Upper lobe of left lung (tissue), 4 donors: ENCODE data around the gene MALRD1.

Source experiments
- CTCF ChIP-seq, 6 experiments: fragments of 450-650 bp in 4 of 6; fragments of 200-600 bp in 2 of 6; sonication (generic) in 2 of 6; IDR thresholded peaks; one replicate each; pipeline ENCODE4 v1.5.1; 2016 to 2019; ENCODE audit warnings: antibody characterized with exemption in 6 of 6
- POLR2A ChIP-seq, 4 donors: fragments of 450-650 bp; IDR thresholded peaks; one replicate each; pipeline ENCODE4 v1.5.1; 2016 to 2017; ENCODE audit warnings: antibody characterized with exemption in 4 of 4, mild to moderate bottlenecking in 2 of 4
- POLR2AphosphoS5 ChIP-seq, 2 donors: sonication (generic); formaldehyde crosslinking; IDR thresholded peaks; one replicate each; pipeline ENCODE4 v1.5.1; 2017; ENCODE audit warnings: antibody characterized with exemption in 2 of 2

- TF ChIP-seq CTCF (IDR thresholded peaks at IDR 0.05): no peak
- no peak for TF ChIP-seq POLR2AphosphoS5 (IDR thresholded peaks at IDR 0.05)
- TF ChIP-seq POLR2A (IDR thresholded peaks at IDR 0.05): no peak
These were observed 457.0 kb downstream of the MALRD1 start for GRCh38 chr10:19505320-19506312.
